ENCODE data around the gene PARD3. TPM values are rescaled to one million over a fixed set of nuclear protein-coding genes. Genes with fewer than 3 reads are reported as not detected.

Gene PARD3
- total RNA-seq, 2 experiments from 2014 or later: 0.53 to 0.71 TPM

GRCh38 chr10:34124522-34125035, 690.5 kb downstream of the PARD3 start:
- no peak for ATAC-seq (ENCODE audit: poor library complexity)
- Histone ChIP-seq H3K27me3 (ENCODE audit: control insufficient read depth in 1 of 2, insufficient read depth in 2 of 2, low read length in 2 of 2) (no peaks in the 10 kb centered on the region), H3K4me1 (ENCODE audit: insufficient read depth, low read length) (no peaks in the 10 kb centered on the region), H3K9me3 (ENCODE audit: control insufficient read depth in 1 of 2, insufficient read depth in 1 of 2, low read length in 2 of 2) (no peaks in the 10 kb centered on the region), H3K27ac (ENCODE audit: low read depth in 1 of 2, low read length in 2 of 2) (no peak overlapping the region), H3K4me3 (ENCODE audit: low read length) (no peak overlapping the region), H3K36me3 (ENCODE audit: insufficient read depth, low read length) (no peaks in the 10 kb centered on the region)
- no peak for TF ChIP-seq CTCF (IDR thresholded peaks at IDR 0.05)
- H3K9me3 Mint-ChIP-seq: no peaks in the 10 kb centered on the region
- ChIA-PET CTCF (no interaction called here), POLR2A (no interaction called here)
- intact Hi-C loops (cut with DNase I, micrococcal nuclease): no loop called here
- H3K27me3 Mint-ChIP-seq: no peaks in the 10 kb centered on the region
- H3K4me3 Mint-ChIP-seq: no peak overlapping the region
- no peak overlapping the region for H3K27ac Mint-ChIP-seq
- no peak for DNase-seq
- H3K4me1 Mint-ChIP-seq (ENCODE audit: low read depth): peaks cover 18% of the 10 kb centered on the region
- H3K36me3 Mint-ChIP-seq (ENCODE audit: low read depth): no peaks in the 10 kb centered on the region

DNA sequence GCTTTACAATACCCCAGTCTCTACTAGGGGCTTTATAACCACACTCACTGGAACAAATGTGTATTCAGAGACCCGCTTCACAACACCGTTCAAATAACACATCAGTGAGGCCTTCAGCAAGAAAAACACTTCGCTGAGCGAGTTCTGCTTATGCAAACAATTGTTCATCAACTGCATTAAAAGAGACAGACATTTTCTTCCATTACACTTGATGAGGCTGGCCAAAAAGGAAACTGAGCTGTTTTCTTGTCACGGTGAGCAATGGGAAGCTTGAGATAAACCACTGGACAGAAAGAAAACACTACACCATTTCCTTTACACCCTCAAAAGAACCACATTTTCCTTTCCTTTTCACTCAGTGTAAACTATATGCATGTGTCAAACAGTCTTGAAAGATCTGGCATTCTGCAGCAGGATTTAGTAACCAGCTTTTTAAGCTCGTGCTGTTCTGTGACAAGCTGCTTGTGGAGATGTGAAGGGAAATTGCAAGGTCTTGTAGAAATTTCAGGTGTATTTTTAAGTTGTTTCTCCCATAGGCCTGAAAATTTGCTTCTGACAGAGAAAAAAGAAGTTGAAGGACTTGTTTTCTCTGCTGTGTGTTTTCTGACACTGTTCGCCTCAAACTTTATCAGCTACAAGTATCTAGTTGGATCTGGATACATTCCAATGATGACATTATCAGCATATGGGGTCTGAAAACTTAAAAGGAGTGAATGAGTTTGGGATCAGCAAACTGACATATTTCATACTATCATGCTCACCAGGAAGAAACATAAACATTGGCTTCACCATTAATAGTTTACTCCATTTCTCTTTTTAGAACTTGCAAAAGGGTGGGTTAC, 693.1 kb downstream of the PARD3 start:
- no peak overlapping the region for H3K4me3 Mint-ChIP-seq
- no peaks in the 10 kb centered on the region for H3K27me3 ChIP-seq (ENCODE audit: control insufficient read depth in 1 of 2, insufficient read depth in 2 of 2, low read length in 2 of 2)
- no peak overlapping the region for H3K4me3 ChIP-seq (ENCODE audit: low read length)
- ChIA-PET CTCF (no interaction called here), POLR2A (no interaction called here)
- no peaks in the 10 kb centered on the region for H3K36me3 Mint-ChIP-seq (ENCODE audit: low read depth)
- DNase-seq (peak in 1 of 14 experiments; percentile 4), ATAC-seq (ENCODE audit: poor library complexity) (no peak)
- H3K27ac ChIP-seq (ENCODE audit: low read depth in 1 of 2, low read length in 2 of 2): no peak overlapping the region
- TF ChIP-seq CTCF (IDR thresholded peaks at IDR 0.05): no peak
- no peaks in the 10 kb centered on the region for H3K4me1 ChIP-seq (ENCODE audit: insufficient read depth, low read length)
- intact Hi-C loops (cut with DNase I, micrococcal nuclease): no loop called here
- no peaks in the 10 kb centered on the region for H3K9me3 Mint-ChIP-seq
- H3K36me3 ChIP-seq (ENCODE audit: insufficient read depth, low read length): no peaks in the 10 kb centered on the region
- H3K27me3 Mint-ChIP-seq: no peaks in the 10 kb centered on the region
- peaks cover 18% of the 10 kb centered on the region for H3K4me1 Mint-ChIP-seq (ENCODE audit: low read depth)
- H3K9me3 ChIP-seq (ENCODE audit: control insufficient read depth in 1 of 2, insufficient read depth in 1 of 2, low read length in 2 of 2): no peaks in the 10 kb centered on the region
- H3K27ac Mint-ChIP-seq: no peak overlapping the region

DNA sequence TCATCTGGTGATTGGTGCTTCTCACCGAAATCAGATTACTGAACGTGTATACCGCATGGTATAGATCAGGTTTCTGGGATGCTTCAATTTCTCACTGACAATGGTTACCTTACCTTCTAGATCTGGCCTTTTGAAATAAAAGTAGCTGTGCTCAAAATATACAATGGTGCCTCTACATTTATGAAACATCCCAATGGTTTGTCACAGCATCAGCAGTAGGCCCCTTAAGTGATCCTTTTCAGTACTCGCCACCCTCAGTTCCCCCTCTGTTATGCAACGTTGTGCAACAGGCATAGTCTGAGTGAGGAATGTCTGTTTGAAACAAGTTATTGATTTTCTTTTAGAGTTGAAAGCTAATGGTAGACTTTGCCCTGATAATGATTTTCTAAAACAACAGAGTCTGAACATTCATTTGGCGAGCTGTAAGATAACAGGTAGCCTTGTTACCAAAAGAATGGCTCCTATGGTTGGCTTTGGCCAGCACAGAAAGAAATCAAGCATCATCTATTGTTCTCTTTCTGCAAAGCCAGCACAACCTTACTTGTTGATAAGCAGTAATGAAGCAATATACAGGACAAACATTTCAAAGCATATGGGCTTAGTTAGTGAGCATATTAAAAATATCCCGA, 693.9 kb downstream of the PARD3 start:
- TF ChIP-seq CTCF (IDR thresholded peaks at IDR 0.05): no peak
- H3K27ac Mint-ChIP-seq: no peak overlapping the region
- no peak overlapping the region for H3K4me3 Mint-ChIP-seq

More for the DNA sequence above, 693.9 kb downstream of the PARD3 start:
- Mint-ChIP-seq H3K4me1 (ENCODE audit: low read depth) (peaks cover 18% of the 10 kb centered on the region), H3K27me3 (no peaks in the 10 kb centered on the region), H3K36me3 (ENCODE audit: low read depth) (no peaks in the 10 kb centered on the region), H3K9me3 (no peaks in the 10 kb centered on the region)
- no peaks in the 10 kb centered on the region for H3K27me3 ChIP-seq (ENCODE audit: control insufficient read depth in 1 of 2, insufficient read depth in 2 of 2, low read length in 2 of 2)
- H3K9me3 ChIP-seq (ENCODE audit: control insufficient read depth in 1 of 2, insufficient read depth in 1 of 2, low read length in 2 of 2): no peaks in the 10 kb centered on the region
- ChIA-PET CTCF (no interaction called here), POLR2A (no interaction called here)
- H3K4me3 ChIP-seq (ENCODE audit: low read length): no peak overlapping the region
- DNase-seq: no peak
- no peak for ATAC-seq (ENCODE audit: poor library complexity)
- intact Hi-C loops (cut with DNase I, micrococcal nuclease): no loop called here
- H3K36me3 ChIP-seq (ENCODE audit: insufficient read depth, low read length): no peaks in the 10 kb centered on the region
- no peaks in the 10 kb centered on the region for H3K4me1 ChIP-seq (ENCODE audit: insufficient read depth, low read length)
- H3K27ac ChIP-seq (ENCODE audit: low read depth in 1 of 2, low read length in 2 of 2): no peak overlapping the region
